Measurements from ENCODE around the gene BICC1.

Gene BICC1

GRCh38 chr10:58767652-58768051 lies 255.0 kb downstream of the BICC1 start:
- Histone ChIP-seq H3K4me3 (ENCODE audit: low read depth, low read length) (no peak overlapping the region), H3K36me3 (no peaks in the 10 kb centered on the region), H3K4me1 (no peaks in the 10 kb centered on the region), H3K9me3 (no peaks in the 10 kb centered on the region; the same call in 1 of the 2 replicates), H3K27me3 (no peaks in the 10 kb centered on the region)
- TF ChIP-seq CTCF (IDR thresholded peaks at IDR 0.05; ENCODE audit: low read depth, low read length), result no peak
- no peak for DNase-seq

- no peak for TF ChIP-seq CTCF (IDR thresholded peaks at IDR 0.05; ENCODE audit: low read depth, low read length)
- Histone ChIP-seq H3K9me3 (no peaks in the 10 kb centered on the region; the same call in 1 of the 2 replicates), H3K4me3 (ENCODE audit: low read depth, low read length) (no peak overlapping the region), H3K36me3 (no peaks in the 10 kb centered on the region), H3K4me1 (peaks cover 13% of the 10 kb centered on the region), H3K27me3 (no peaks in the 10 kb centered on the region)
- no peak for DNase-seq
Measured at GRCh38 chr10:58771863-58772262, 259.2 kb downstream of the BICC1 start.

GRCh38 chr10:58772758-58773157 lies 260.1 kb downstream of the BICC1 start:
- Histone ChIP-seq H3K4me3 (ENCODE audit: low read depth, low read length) (no peak overlapping the region), H3K27me3 (no peaks in the 10 kb centered on the region), H3K4me1 (peaks cover 17% of the 10 kb centered on the region), H3K36me3 (no peaks in the 10 kb centered on the region), H3K9me3 (no peaks in the 10 kb centered on the region; the same call in 1 of the 2 replicates)
- no peak for TF ChIP-seq CTCF (IDR thresholded peaks at IDR 0.05; ENCODE audit: low read depth, low read length)
- DNase-seq, result no peak

- TF ChIP-seq CTCF (IDR thresholded peaks at IDR 0.05; ENCODE audit: low read depth, low read length), result no peak
- Histone ChIP-seq H3K4me3 (ENCODE audit: low read depth, low read length) (no peak overlapping the region), H3K4me1 (peaks cover 17% of the 10 kb centered on the region), H3K9me3 (no peaks in the 10 kb centered on the region), H3K36me3 (no peaks in the 10 kb centered on the region), H3K27me3 (no peaks in the 10 kb centered on the region)
- no peak for DNase-seq
Measured at GRCh38 chr10:58773341-58773740, 260.7 kb downstream of the BICC1 start.

- H3K4me3 ChIP-seq (ENCODE audit: low read depth, low read length), result no peak overlapping the region
- TF ChIP-seq CTCF (IDR thresholded peaks at IDR 0.05; ENCODE audit: low read depth, low read length), result no peak
Measured at GRCh38 chr10:58773944-58774343, 261.3 kb downstream of the BICC1 start.

GRCh38 chr10:58775960-58776567 lies 263.4 kb downstream of the BICC1 start:
- TF ChIP-seq CTCF (IDR thresholded peaks at IDR 0.05; ENCODE audit: low read depth, low read length), result no peak
- peak; percentile 16 for DNase-seq

More at GRCh38 chr10:58773944-58774343, 261.3 kb downstream of the BICC1 start:
- DNase-seq, result no peak
- Histone ChIP-seq H3K4me1 (peaks cover 17% of the 10 kb centered on the region), H3K9me3 (no peaks in the 10 kb centered on the region), H3K27me3 (no peaks in the 10 kb centered on the region), H3K36me3 (no peaks in the 10 kb centered on the region)

More at GRCh38 chr10:58775960-58776567, 263.4 kb downstream of the BICC1 start:
- Histone ChIP-seq H3K4me3 (ENCODE audit: low read depth, low read length) (peak overlapping the region; percentile 43), H3K9me3 (no peaks in the 10 kb centered on the region), H3K27me3 (no peaks in the 10 kb centered on the region), H3K4me1 (peaks cover 22% of the 10 kb centered on the region), H3K36me3 (no peaks in the 10 kb centered on the region)
